ENCODE measurements around the gene CPN2.

The CPN2 gene

DNA sequence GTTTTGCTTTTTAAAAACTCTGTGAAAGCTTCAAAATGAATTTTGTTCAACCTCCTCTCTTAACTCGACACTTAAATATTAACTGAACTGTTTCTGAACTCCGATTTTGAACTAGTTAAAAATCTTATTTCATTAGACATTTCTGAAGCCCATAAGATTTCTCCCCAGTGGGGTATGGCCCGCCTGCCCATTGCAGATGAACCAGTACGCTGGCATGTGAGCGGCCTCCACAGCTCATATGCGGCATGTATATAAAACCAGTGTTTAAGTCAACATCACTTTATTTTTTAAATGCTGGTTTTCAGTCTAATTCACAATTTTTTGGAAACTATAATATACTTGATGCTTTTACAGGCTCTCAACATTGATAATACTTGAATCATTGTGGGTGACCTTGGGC, 50.2 kb downstream of the CPN2 start:
- TF ChIP-seq GATA2 (IDR thresholded peaks at IDR 0.05; ENCODE audit: low read depth, low read length) (no peak), GATA3 (IDR thresholded peaks at IDR 0.05; ENCODE audit: low read depth, low read length) (no peak)

DNA sequence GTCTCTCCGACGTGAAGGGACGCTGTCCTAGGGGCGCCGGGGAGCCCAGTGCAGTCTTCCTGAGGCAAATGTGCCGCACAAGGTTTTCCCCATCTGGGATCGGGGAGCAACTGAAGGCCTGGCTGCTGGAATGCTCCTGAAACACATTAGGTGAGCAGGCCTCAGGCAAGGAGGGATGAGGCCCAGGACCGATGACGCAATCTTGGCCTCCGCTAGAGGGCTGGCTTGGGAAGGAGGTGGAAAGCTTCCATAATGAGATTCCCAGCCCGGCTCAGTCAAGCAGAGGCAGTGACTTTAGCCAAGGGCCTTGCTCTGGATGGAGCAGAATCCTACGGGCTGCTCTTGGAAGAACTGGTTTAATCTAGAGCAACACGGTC, 50.8 kb downstream of the CPN2 start:
- TF ChIP-seq GATA3 (IDR thresholded peaks at IDR 0.05; ENCODE audit: low read depth, low read length) (no peak), GATA2 (IDR thresholded peaks at IDR 0.05; ENCODE audit: low read depth, low read length) (no peak)

DNA sequence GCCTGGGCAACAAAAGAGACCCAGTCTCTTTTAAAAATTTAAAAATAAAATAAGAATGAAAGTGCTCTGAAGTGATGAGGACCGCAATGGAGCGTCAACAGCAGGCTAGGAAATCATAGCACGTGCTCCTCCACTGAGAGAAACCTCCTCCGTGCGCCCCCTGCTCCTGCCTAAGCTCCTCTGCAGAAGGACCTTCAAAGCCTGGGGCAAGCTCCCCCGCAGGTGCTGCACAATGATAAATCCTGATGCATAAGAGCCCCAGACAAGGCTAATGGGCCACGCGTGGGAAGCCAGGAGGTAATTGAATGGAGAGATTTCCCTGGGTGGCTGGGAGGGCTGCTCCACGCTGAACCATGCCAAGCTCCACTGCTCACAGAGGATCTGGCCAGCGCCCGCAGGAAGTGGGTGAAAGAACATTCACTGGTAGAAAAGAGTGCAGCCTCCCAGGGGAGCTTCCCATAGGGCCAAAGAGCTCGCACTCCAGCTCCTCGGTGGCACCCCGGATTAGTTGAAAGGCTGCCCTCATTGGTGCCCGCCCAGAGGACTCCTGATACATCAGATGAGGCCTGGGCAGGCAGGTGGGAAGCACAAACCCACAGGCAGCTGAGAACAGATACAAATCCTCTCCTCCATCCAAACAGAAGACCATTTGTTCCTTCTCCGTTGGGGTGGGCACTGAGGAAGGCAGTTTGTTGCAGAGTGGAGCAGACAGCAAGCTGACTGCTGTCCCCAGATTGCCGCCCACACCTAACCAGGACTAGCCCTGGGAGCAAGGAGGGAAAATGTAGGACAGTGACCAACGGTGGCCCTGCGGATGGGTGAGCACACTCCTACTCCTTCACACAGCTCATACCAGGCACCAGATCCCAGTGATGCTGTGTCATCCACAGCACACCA, 52.5 kb downstream of the CPN2 start:
- TF ChIP-seq GATA3 (IDR thresholded peaks at IDR 0.05; ENCODE audit: low read depth, low read length) (no peak), GATA2 (IDR thresholded peaks at IDR 0.05; ENCODE audit: low read depth, low read length) (no peak)

DNA sequence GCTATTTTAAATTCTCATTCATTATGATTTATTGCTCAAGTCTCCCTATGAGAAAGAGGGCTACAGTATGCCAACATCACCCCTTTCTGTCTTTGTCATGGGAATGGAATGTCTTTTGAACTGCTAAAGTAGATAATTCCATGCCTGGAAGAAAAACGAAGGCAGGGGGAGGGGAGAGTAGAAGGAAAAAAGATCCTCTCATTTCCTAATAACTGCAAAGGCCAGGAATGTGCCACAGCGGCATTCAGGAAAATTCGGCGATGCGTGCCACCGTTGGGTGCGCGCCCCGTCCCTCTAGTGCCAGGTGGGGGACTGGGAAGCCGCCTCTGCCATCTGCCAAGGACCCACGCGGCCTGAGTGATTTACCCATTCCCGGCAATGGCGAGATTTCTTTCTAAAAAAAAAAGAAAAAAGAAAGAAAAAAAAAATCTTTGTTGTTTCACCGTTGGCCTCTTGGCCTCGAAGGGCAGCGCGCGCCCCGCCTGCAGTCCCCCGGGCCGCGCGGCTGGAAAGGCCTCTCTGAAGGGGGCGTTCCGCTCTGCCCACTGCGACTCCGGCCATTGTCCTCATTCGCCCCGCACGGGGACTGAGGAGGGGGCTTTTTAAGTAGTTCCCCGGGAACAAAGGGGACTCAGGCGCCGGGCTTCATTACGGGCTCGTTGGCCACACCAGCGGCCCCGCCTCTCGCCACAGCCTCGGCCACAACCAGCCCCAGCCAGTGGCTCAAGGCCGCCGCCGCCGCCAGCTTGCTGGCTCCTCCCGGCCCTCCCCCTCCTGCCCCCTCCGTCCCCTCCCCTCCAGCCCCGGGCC, 54.5 kb downstream of the CPN2 start:
- no peak for TF ChIP-seq GATA2 (IDR thresholded peaks at IDR 0.05; ENCODE audit: low read depth, low read length)
- TF ChIP-seq GATA3 (IDR thresholded peaks at IDR 0.05; ENCODE audit: low read depth, low read length), result no peak

DNA sequence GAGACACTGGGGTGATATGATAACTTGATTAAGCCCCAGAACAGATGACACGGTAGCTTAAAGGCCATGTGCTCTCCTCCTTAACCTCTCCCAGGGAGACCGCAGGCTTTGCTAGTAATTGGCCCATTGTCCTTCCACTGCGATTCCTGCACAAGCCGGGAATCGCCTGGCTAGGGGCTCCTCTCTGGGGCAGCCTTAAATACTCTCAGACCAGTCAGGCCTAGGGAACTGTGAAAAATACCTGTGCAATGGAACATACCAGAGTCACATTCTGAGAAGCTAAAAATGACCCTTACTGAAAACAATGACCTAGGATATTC, 56.3 kb downstream of the CPN2 start:
- no peak for TF ChIP-seq GATA3 (IDR thresholded peaks at IDR 0.05; ENCODE audit: low read depth, low read length)
- no peak for TF ChIP-seq GATA2 (IDR thresholded peaks at IDR 0.05; ENCODE audit: low read depth, low read length)

DNA sequence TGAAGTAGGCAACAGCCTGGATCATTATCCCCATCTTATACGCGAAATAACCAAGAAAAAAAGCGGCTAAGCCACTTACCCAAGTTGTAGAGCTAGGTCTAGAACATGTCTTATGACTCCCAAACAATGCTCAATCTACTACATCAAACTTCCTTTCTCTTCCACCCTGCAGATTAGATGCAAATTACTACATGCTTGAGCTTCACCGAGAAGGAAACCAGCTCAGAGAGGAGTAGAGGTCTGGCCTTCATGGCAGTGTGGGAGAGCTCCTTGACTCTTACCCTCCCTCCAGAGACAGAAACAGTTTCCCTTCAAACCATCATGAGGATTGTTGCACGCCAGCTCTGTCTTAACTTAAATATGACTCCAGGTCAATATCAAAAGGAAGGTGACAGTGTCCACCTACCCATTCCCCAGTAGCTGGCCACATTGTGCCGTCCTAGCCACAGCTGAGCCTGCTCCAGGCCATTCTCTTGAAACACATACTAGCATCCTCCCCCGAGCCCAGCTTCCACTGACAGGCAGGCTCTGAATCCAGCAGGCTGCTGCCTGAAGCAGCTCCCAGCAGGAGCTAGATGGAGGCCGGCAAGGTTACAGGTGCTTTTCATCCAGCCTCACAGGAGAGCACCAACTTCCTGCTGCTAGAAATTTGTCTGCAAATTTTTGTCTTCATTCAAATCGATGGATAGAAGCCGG, 56.8 kb downstream of the CPN2 start:
- no peak for TF ChIP-seq GATA3 (IDR thresholded peaks at IDR 0.05; ENCODE audit: low read depth, low read length)
- no peak for TF ChIP-seq GATA2 (IDR thresholded peaks at IDR 0.05; ENCODE audit: low read depth, low read length)

DNA sequence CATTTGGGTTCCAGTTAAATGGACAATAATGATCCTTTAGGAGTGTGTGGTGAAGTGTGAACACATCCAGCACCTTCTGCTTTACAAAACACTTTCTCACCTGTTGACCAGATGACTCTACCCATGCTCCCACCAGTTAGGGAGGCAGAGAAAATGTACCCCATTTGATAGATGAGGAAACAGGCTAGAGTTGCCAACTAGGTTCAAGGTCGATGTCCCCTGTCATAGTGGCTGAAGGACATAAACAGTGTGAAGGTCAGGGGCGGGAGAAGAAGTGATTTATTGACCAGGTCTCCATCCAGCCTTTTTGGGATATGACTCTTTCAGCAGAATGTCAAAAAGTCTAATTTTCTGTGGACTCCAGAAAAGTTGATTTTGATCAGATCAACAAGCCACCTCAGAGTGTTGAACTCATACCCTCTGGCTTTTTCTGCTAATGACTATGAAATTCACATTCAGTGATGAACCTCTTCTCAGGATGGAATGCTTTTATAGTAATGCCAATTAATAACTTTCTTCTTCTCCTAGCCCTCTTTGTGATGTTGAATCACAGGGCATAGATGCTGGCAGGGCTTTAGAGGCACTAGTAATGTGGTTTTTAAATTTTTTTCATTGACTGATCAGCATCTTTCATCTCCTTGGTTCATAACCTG, 57.5 kb downstream of the CPN2 start:
- TF ChIP-seq GATA3 (IDR thresholded peaks at IDR 0.05; ENCODE audit: low read depth, low read length) (no peak), GATA2 (IDR thresholded peaks at IDR 0.05; ENCODE audit: low read depth, low read length) (no peak)

DNA sequence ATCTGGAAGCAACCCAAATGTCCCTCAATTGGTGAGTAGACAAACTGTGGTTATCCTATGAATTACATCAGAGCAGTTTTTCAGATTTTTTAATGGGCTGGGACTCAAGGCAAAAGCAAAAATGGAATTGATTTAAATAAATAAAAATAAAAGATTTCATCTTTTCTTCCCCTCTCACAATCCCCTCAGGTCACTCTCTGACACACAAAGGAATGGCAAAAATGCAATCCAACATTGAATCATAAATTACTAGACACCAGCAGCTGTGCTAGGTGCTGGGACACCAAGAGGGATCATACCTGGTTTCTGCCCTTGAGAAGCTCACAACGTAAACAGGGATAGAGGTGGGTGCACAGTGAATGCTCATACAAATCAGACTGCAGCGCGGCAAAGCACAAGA, 58.8 kb downstream of the CPN2 start:
- TF ChIP-seq GATA2 (IDR thresholded peaks at IDR 0.05; ENCODE audit: low read depth, low read length), result no peak
- no peak for TF ChIP-seq GATA3 (IDR thresholded peaks at IDR 0.05; ENCODE audit: low read depth, low read length)
